GM06990 (cell line): Measurements from ENCODE around the gene PROX2.
A peak's percentile ranks its signal among the peaks of the same experiment; 100 is the strongest.

Experiments
- DNase-seq: peaks from one replicate; pipeline ENCODE4 v3.0.0-alpha.2; 2011; ENCODE audit not compliant: insufficient read length; ENCODE audit errors: extremely low read depth
- H3K27me3 ChIP-seq: replicated peaks from 2 replicates; pipeline ENCODE4 v1.6.0; 2011; ENCODE audit warnings: low read length; ENCODE audit not compliant: control insufficient read depth, insufficient read depth
- H3K36me3 ChIP-seq: 2 replicates; pipeline ENCODE4 v1.5.1; 2011; ENCODE audit warnings: low read length; ENCODE audit not compliant: control insufficient read depth, insufficient read depth
- H3K4me3 ChIP-seq: replicated peaks from 2 replicates; pipeline ENCODE4 v1.5.1; 2011; ENCODE audit warnings: low read depth, mild to moderate bottlenecking, control low read depth, low read length
- TF ChIP-seq, protein P1 (sequence below): IDR thresholded peaks from 2 replicates; pipeline ENCODE4 v1.5.1; 2011; ENCODE audit warnings: low read length, control low read depth, mild to moderate bottlenecking, inconsistent platforms; ENCODE audit not compliant: insufficient read depth, poor library complexity, severe bottlenecking

PROX2 gene

DNA sequence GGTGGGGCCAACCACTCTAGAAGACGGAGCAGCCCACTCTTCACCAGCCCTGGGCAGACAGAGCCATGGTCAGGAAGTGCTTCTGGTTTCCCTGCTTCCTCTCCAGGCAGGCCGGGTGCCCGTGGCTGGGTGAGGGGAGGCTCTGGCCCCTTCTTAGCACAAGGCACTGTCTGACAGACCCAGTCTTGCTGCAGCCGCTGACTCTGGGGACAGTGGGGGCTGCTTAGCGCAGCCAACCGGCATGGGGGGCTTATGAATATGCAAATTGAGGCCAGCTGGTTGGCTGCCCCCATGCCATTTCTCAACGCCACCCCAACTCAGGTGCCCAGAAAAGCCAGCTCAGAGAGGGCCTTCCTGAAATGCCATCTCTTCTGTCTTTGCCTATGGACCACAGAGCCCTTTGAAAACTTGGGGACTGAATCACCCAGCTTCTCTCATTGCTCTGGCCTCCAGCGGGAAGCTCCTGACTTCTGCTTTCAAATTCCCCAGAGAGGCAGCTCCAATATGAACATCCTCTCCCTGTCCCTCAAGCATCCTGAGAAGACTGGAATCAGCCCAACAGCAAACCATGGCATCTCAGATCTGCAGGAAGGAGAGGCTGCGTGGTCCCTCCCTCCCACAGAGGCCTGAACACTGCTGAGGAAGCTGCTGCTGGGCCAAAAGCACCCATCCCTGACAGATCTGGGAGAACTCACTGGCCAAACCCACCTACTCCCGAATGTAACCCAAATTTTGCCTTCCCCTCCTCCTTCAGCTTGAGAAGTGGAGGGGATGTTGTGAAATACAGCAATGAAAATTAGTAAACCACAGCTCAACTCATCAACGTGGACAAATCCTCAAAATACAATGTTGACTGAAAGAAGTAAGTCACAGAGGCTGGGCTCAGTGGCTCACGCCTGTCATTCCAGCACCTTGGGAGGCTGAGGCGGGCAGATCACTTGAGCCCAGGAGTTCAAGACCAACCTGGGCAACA, at the start of gene PROX2:
PROX2 (minus strand) TSS at position 205 of the 973 bp plus-strand sequence. CDS start 12,311 bp downstream, outside the sequence.
- Histone ChIP-seq H3K36me3 (no peaks in the 10 kb centered on the region), H3K4me3 (no peak within 1 kb of the TSS; the same call in 1 of the 2 replicates), H3K27me3 (no peaks in the 10 kb centered on the region)
- TF ChIP-seq, protein P1, sequence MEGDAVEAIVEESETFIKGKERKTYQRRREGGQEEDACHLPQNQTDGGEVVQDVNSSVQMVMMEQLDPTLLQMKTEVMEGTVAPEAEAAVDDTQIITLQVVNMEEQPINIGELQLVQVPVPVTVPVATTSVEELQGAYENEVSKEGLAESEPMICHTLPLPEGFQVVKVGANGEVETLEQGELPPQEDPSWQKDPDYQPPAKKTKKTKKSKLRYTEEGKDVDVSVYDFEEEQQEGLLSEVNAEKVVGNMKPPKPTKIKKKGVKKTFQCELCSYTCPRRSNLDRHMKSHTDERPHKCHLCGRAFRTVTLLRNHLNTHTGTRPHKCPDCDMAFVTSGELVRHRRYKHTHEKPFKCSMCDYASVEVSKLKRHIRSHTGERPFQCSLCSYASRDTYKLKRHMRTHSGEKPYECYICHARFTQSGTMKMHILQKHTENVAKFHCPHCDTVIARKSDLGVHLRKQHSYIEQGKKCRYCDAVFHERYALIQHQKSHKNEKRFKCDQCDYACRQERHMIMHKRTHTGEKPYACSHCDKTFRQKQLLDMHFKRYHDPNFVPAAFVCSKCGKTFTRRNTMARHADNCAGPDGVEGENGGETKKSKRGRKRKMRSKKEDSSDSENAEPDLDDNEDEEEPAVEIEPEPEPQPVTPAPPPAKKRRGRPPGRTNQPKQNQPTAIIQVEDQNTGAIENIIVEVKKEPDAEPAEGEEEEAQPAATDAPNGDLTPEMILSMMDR = no peak
- DNase-seq = peak; percentile 47

GRCh38 chr14:74924061-74924460, 48.1 kb upstream of the PROX2 start:
- H3K27me3 ChIP-seq = no peaks in the 10 kb centered on the region
- no peak for DNase-seq
- TF ChIP-seq, protein P1 = no peak
- H3K4me3 ChIP-seq = no peak overlapping the region
- no peaks in the 10 kb centered on the region; the same call in 1 of the 2 replicates for H3K36me3 ChIP-seq

GRCh38 chr14:74922752-74923401, 46.9 kb upstream of the PROX2 start, which contains the start of gene RPS6KL1:
TSS of gene RPS6KL1 (minus strand) at chr14:74923260. CDS start at chr14:74921541, 1,719 bp downstream.
- peak; percentile 85 for DNase-seq
- TF ChIP-seq, protein P1 = no peak
- no peaks in the 10 kb centered on the region for H3K27me3 ChIP-seq
- H3K4me3 ChIP-seq = peak within 1 kb of the TSS; percentile 86
- no peaks in the 10 kb centered on the region; the same call in 1 of the 2 replicates for H3K36me3 ChIP-seq

DNA sequence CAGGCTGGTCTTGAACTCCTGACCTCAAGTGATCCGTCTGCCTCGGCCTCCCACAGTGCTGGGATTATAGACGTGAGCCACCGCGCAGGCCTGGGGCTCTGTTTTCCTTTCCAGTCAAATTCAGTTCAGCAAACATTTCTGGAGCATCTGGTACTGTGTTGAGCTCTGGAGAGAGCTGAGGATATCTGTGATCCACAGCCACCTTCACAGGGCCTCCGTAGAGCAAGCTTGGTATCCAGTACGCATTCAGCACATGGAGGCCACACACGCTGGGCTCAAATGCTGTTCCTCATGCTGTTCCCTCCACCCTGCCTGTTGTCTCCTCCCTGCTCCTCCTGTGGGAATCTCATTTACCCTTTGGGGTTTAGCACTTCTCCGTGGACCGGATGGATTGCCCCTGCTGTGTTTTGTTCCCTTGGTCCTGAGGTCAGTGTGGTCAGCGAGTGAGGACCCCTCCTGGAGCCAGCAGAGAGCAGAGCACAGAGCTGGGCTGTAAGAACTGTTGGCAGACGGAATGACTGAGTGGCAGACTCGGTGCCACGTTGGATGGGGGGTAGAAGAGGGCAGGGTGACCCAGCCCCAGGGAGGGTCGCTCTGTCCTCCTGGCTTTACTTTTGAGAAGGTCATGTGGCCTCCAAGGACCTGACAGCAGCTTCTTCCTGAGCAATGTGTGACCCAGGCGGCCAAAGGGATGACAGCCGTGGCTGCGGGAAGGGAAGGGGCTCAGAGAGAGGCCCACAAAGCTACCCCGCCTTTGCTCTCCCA, 46.2 kb upstream of the PROX2 start:
- H3K36me3 ChIP-seq = peaks cover 3% of the 10 kb centered on the region; the same call in 1 of the 2 replicates
- TF ChIP-seq, protein P1 = no peak
- H3K27me3 ChIP-seq = no peaks in the 10 kb centered on the region
- peak overlapping the region; percentile 86 for H3K4me3 ChIP-seq
- DNase-seq = no peak

DNA sequence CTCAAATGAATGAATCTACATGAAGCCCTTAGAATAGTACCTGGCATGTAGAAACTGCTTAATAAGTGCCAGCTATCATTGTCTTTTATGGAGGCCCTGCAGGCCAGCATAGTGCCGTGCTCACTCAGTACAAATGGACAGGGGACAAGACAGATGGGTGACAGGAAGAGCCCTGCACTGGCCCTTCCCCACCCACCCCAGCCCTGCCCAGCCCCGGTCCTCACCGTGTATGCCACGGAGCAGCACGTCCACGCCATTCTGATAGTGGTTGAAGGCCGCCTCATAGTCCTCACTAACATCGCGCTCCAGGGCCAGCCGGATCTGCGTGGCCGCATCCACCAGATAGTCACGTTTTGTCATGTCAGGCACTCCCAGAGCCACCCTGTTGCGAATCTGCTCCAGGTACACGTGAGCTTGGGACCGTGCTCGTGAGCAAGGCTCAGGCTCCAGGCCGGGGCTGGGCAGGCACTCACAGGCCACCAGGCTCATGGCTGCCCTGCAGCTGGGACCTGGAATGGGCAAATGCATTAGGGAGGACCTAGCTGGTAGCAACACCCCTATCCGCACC, 45.2 kb upstream of the PROX2 start:
- TF ChIP-seq, protein P1 = no peak
- no peak for DNase-seq
- Histone ChIP-seq H3K4me3 (no peak overlapping the region), H3K36me3 (peaks cover 3% of the 10 kb centered on the region; the same call in 1 of the 2 replicates), H3K27me3 (no peaks in the 10 kb centered on the region)
